MM.1S (cell line): ENCODE measurements around the gene FBXL19.

Source experiments
- DNase-seq: peaks from one replicate; pipeline ENCODE4 v3.0.0-alpha.2; 2015
- H2AFZ ChIP-seq: fragments of 300-600 bp; sonication (generic); 2 replicates; pipeline ENCODE4 v1.6.0; 2016; ENCODE audit warnings: antibody characterized with exemption, low read length
- H3F3A ChIP-seq: fragments of 300-600 bp; sonication (generic); 2 replicates; pipeline ENCODE4 v1.6.1; 2016; ENCODE audit warnings: mild to moderate bottlenecking, antibody characterized with exemption, low read length, moderate library complexity, mixed read lengths; ENCODE audit not compliant: insufficient read depth
- H3K27ac ChIP-seq: fragments of 300-600 bp; sonication (generic); 2 replicates; pipeline ENCODE4 v1.5.1; 2016; ENCODE audit warnings: mild to moderate bottlenecking, low read length
- H3K27me3 ChIP-seq: fragments of 300-600 bp; sonication (generic); replicated peaks from 2 replicates; pipeline ENCODE4 v1.6.0; 2016; ENCODE audit warnings: low read length; ENCODE audit not compliant: insufficient read depth
- H3K36me3 ChIP-seq: fragments of 300-600 bp; sonication (generic); replicated peaks from 2 replicates; pipeline ENCODE4 v1.6.1; 2016; ENCODE audit warnings: mild to moderate bottlenecking, low read length, mixed read lengths; ENCODE audit not compliant: insufficient read depth
- H3K4me1 ChIP-seq: fragments of 300-600 bp; sonication (generic); 2 replicates; pipeline ENCODE4 v1.6.1; 2016; ENCODE audit warnings: low read length, mixed read lengths
- H3K4me2 ChIP-seq: fragments of 300-600 bp; sonication (generic); 2 replicates; pipeline ENCODE4 v1.6.0; 2016; ENCODE audit warnings: low read depth, low read length
- H3K4me3 ChIP-seq: fragments of 300-600 bp; sonication (generic); 2 replicates; pipeline ENCODE4 v1.5.1; 2016; ENCODE audit warnings: low read length, mixed read lengths
- H3K79me2 ChIP-seq: fragments of 300-600 bp; sonication (generic); 2 replicates; pipeline ENCODE4 v1.6.1; 2016; ENCODE audit warnings: mixed run types, low read length, mixed read lengths
- H3K9ac ChIP-seq: fragments of 300-600 bp; sonication (generic); 2 replicates; pipeline ENCODE4 v1.6.1; 2016; ENCODE audit warnings: low read length, mixed read lengths
- H3K9me2 ChIP-seq: fragments of 300-600 bp; sonication (generic); replicated peaks from 2 replicates; pipeline ENCODE4 v1.6.1; 2016; ENCODE audit warnings: mild to moderate bottlenecking, low read length, mixed read lengths; ENCODE audit not compliant: insufficient read depth
- H3K9me3 ChIP-seq: fragments of 300-600 bp; sonication (generic); replicated peaks from 2 replicates; pipeline ENCODE4 v1.6.1; 2016; ENCODE audit warnings: mild to moderate bottlenecking, low read length, mixed read lengths; ENCODE audit not compliant: insufficient read depth
- H4K20me1 ChIP-seq: fragments of 300-600 bp; sonication (generic); 2 replicates; pipeline ENCODE4 v1.6.1; 2016; ENCODE audit warnings: mild to moderate bottlenecking, low read length, moderate library complexity, mixed read lengths; ENCODE audit not compliant: insufficient read depth
- EZH2 ChIP-seq: fragments of 300-600 bp; sonication (generic); optimal IDR thresholded peaks from 2 replicates; pipeline ENCODE3; 2017; ENCODE audit warnings: low read depth, mild to moderate bottlenecking, antibody characterized with exemption, low read length, mixed read lengths
- EZH2phosphoT487 ChIP-seq: fragments of 300-600 bp; sonication (generic); IDR thresholded peaks from 2 replicates; pipeline ENCODE4 v1.6.1; 2018; ENCODE audit warnings: antibody characterized with exemption, low read length
- TF ChIP-seq, protein P1 (sequence below): fragments of 300-600 bp; sonication (generic); IDR thresholded peaks from 2 replicates; pipeline ENCODE4 v1.5.1; 2016; ENCODE audit warnings: antibody characterized with exemption, low read length, mixed read lengths

The FBXL19 gene

DNA sequence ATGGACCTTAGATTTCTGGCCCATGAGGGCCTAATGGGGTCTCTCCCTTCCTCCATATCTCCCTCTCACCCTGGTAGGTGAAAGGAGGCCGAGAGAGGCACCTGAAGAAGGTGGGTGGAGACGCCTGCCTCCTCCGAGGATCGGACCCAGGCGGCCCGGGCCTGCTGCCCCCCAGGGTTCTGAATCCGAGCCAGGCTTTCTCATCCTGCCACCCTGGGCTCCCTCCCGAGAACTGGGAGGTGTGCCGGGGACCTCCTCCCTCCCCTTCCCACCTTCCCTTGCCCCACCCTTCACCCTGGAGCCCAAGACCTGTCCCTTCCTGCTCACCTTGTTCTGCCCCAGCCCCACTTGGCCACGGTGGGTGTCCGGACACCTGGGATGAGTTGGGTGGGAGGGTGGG, 5.0 kb downstream of the FBXL19 start:
- Histone ChIP-seq H4K20me1 (no peaks in the 10 kb centered on the region), H3K4me1 (no peaks in the 10 kb centered on the region), H3K9ac (no peak overlapping the region), H3K27me3 (no peaks in the 10 kb centered on the region), H3K9me2 (no peaks in the 10 kb centered on the region), H3K27ac (no peak overlapping the region), H3K9me3 (no peaks in the 10 kb centered on the region), H2AFZ (no peak overlapping the region), H3K36me3 (no peaks in the 10 kb centered on the region), H3K79me2 (no peaks in the 10 kb centered on the region), H3F3A (no peaks in the 10 kb centered on the region), H3K4me2 (no peak overlapping the region), H3K4me3 (no peak overlapping the region)
- TF ChIP-seq EZH2, result no peak
- TF ChIP-seq EZH2phosphoT487, result no peak
- TF ChIP-seq, protein P1, sequence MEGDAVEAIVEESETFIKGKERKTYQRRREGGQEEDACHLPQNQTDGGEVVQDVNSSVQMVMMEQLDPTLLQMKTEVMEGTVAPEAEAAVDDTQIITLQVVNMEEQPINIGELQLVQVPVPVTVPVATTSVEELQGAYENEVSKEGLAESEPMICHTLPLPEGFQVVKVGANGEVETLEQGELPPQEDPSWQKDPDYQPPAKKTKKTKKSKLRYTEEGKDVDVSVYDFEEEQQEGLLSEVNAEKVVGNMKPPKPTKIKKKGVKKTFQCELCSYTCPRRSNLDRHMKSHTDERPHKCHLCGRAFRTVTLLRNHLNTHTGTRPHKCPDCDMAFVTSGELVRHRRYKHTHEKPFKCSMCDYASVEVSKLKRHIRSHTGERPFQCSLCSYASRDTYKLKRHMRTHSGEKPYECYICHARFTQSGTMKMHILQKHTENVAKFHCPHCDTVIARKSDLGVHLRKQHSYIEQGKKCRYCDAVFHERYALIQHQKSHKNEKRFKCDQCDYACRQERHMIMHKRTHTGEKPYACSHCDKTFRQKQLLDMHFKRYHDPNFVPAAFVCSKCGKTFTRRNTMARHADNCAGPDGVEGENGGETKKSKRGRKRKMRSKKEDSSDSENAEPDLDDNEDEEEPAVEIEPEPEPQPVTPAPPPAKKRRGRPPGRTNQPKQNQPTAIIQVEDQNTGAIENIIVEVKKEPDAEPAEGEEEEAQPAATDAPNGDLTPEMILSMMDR, result no peak
- no peak for DNase-seq

DNA sequence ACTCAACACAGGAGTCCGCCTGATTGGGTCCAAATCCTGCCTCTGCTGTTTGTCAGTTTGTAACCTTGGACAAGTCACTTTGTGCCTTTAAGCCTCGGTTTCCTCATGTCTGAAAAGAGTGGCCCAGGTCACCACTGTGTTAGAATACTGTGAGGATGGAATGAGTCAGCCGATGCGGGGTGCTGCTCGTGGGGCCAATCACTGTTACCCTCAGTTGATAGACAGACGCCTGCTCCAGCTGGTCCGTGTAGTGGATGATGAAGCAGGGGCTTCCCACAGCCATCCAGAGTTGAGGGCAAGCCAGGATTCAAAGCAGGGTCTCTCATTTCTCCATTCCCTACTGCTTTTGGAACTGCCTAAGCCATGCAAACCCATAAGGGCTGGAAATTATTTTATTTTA, 5.8 kb downstream of the FBXL19 start:
- no peak overlapping the region for H3K4me3 ChIP-seq
- no peaks in the 10 kb centered on the region for H3K4me1 ChIP-seq
- no peaks in the 10 kb centered on the region for H3K27me3 ChIP-seq
- TF ChIP-seq, protein P1, result no peak
- no peak for TF ChIP-seq EZH2
- TF ChIP-seq EZH2phosphoT487, result no peak
- no peak overlapping the region for H3K27ac ChIP-seq
- H3F3A ChIP-seq, result no peaks in the 10 kb centered on the region
- no peak for DNase-seq
- H3K9me3 ChIP-seq, result no peaks in the 10 kb centered on the region
- no peak overlapping the region for H2AFZ ChIP-seq
- no peak overlapping the region for H3K9ac ChIP-seq
- no peak overlapping the region for H3K4me2 ChIP-seq
- H3K79me2 ChIP-seq, result no peaks in the 10 kb centered on the region
- no peaks in the 10 kb centered on the region for H4K20me1 ChIP-seq
- H3K9me2 ChIP-seq, result no peaks in the 10 kb centered on the region
- H3K36me3 ChIP-seq, result no peaks in the 10 kb centered on the region

GRCh38 chr16:30930160-30930571, 6.8 kb downstream of the FBXL19 start:
- no peaks in the 10 kb centered on the region for H3K79me2 ChIP-seq
- no peaks in the 10 kb centered on the region for H3K9me3 ChIP-seq
- H3K4me2 ChIP-seq, result no peak overlapping the region
- H3K4me1 ChIP-seq, result no peaks in the 10 kb centered on the region
- no peaks in the 10 kb centered on the region for H3K36me3 ChIP-seq
- no peak overlapping the region for H2AFZ ChIP-seq
- no peak overlapping the region for H3K9ac ChIP-seq
- no peaks in the 10 kb centered on the region for H3F3A ChIP-seq
- DNase-seq, result no peak
- no peaks in the 10 kb centered on the region for H3K9me2 ChIP-seq
- no peak overlapping the region for H3K4me3 ChIP-seq
- H3K27me3 ChIP-seq, result no peaks in the 10 kb centered on the region
- TF ChIP-seq EZH2phosphoT487 (no peak), EZH2 (no peak)
- TF ChIP-seq, protein P1, result no peak
- H3K27ac ChIP-seq, result no peak overlapping the region
- H4K20me1 ChIP-seq, result no peaks in the 10 kb centered on the region
